ENCODE data around the gene ASTN1. TPM values are rescaled to one million over a fixed set of nuclear protein-coding genes. Genes with fewer than 3 reads are reported as not detected.
A peak's percentile ranks its signal among the peaks of the same experiment; 100 is the strongest.

ASTN1 gene
- total RNA-seq, 1 donor from 2014 or later: 7.7 TPM

GRCh38 chr1:176963181-176963580 lies 201.3 kb downstream of the ASTN1 start:
- no peaks in the 10 kb centered on the region for H3K9me3 Mint-ChIP-seq (ENCODE audit: unreplicated experiment)
- no peak for DNase-seq

GRCh38 chr1:176961678-176962077 lies 202.8 kb downstream of the ASTN1 start:
- Mint-ChIP-seq H3K27me3 (ENCODE audit: unreplicated experiment) (no peaks in the 10 kb centered on the region), H3K4me1 (ENCODE audit: low read depth, unreplicated experiment) (no peaks in the 10 kb centered on the region), H3K9me3 (ENCODE audit: unreplicated experiment) (no peaks in the 10 kb centered on the region), H3K4me3 (ENCODE audit: unreplicated experiment) (no peak overlapping the region), H3K27ac (ENCODE audit: unreplicated experiment) (no peak overlapping the region), H3K36me3 (ENCODE audit: unreplicated experiment) (no peaks in the 10 kb centered on the region)
- no peak for DNase-seq
- no peak for TF ChIP-seq CTCF (IDR thresholded peaks at IDR 0.05; ENCODE audit: partially characterized antibody, unreplicated experiment)

More at GRCh38 chr1:176963181-176963580, 201.3 kb downstream of the ASTN1 start:
- Mint-ChIP-seq H3K4me1 (ENCODE audit: low read depth, unreplicated experiment) (no peaks in the 10 kb centered on the region), H3K36me3 (ENCODE audit: unreplicated experiment) (no peaks in the 10 kb centered on the region), H3K4me3 (ENCODE audit: unreplicated experiment) (no peak overlapping the region), H3K27me3 (ENCODE audit: unreplicated experiment) (no peaks in the 10 kb centered on the region), H3K27ac (ENCODE audit: unreplicated experiment) (no peak overlapping the region)
- no peak for TF ChIP-seq CTCF (IDR thresholded peaks at IDR 0.05; ENCODE audit: partially characterized antibody, unreplicated experiment)

- no peaks in the 10 kb centered on the region for H3K36me3 Mint-ChIP-seq (ENCODE audit: unreplicated experiment)
- no peaks in the 10 kb centered on the region for H3K9me3 Mint-ChIP-seq (ENCODE audit: unreplicated experiment)
- H3K4me3 Mint-ChIP-seq (ENCODE audit: unreplicated experiment): no peak overlapping the region
- H3K27ac Mint-ChIP-seq (ENCODE audit: unreplicated experiment): no peak overlapping the region
- H3K27me3 Mint-ChIP-seq (ENCODE audit: unreplicated experiment): no peaks in the 10 kb centered on the region
- H3K4me1 Mint-ChIP-seq (ENCODE audit: low read depth, unreplicated experiment): peaks cover 2% of the 10 kb centered on the region
- DNase-seq: no peak
- no peak for TF ChIP-seq CTCF (IDR thresholded peaks at IDR 0.05; ENCODE audit: partially characterized antibody, unreplicated experiment)
Observed at GRCh38 chr1:176959191-176959820, 205.2 kb downstream of the ASTN1 start.

GRCh38 chr1:176957603-176958002 lies 206.9 kb downstream of the ASTN1 start:
- DNase-seq: no peak
- Mint-ChIP-seq H3K4me3 (ENCODE audit: unreplicated experiment) (no peak overlapping the region), H3K9me3 (ENCODE audit: unreplicated experiment) (no peaks in the 10 kb centered on the region), H3K27ac (ENCODE audit: unreplicated experiment) (no peak overlapping the region), H3K27me3 (ENCODE audit: unreplicated experiment) (no peaks in the 10 kb centered on the region), H3K36me3 (ENCODE audit: unreplicated experiment) (no peaks in the 10 kb centered on the region), H3K4me1 (ENCODE audit: low read depth, unreplicated experiment) (peaks cover 2% of the 10 kb centered on the region)
- no peak for TF ChIP-seq CTCF (IDR thresholded peaks at IDR 0.05; ENCODE audit: partially characterized antibody, unreplicated experiment)

- DNase-seq: no peak
- Mint-ChIP-seq H3K4me3 (ENCODE audit: unreplicated experiment) (no peak overlapping the region), H3K27me3 (ENCODE audit: unreplicated experiment) (no peaks in the 10 kb centered on the region), H3K27ac (ENCODE audit: unreplicated experiment) (no peak overlapping the region), H3K36me3 (ENCODE audit: unreplicated experiment) (no peaks in the 10 kb centered on the region), H3K9me3 (ENCODE audit: unreplicated experiment) (peaks cover 4% of the 10 kb centered on the region), H3K4me1 (ENCODE audit: low read depth, unreplicated experiment) (peaks cover 4% of the 10 kb centered on the region)
- peak; percentile 60 for TF ChIP-seq CTCF (IDR thresholded peaks at IDR 0.05; ENCODE audit: partially characterized antibody, unreplicated experiment)
Observed at GRCh38 chr1:176954242-176954641, 210.3 kb downstream of the ASTN1 start.

Data from glutamatergic neuron (in vitro differentiated cells).